Spleen (tissue), 11 donors: ENCODE measurements around the gene USP37. TPM values are rescaled to one million over a fixed set of nuclear protein-coding genes. Genes with fewer than 3 reads are reported as not detected.

Experiments
- DNase-seq: peaks from one replicate; pipeline ENCODE4 v3.0.0-alpha.2; 2020
- H3K27ac ChIP-seq, 8 donors: fragments of 200-600 bp; sonication (generic) in 7 of 8; 1 replicate in 4 of 8; 2 replicates in 4 of 8; pipeline versions ENCODE4 v1.5.0 to v1.8.0; 2016 to 2021; ENCODE audit warnings: inconsistent platforms in 4 of 8, mild to moderate bottlenecking in 4 of 8, moderate library complexity in 1 of 8
- H3K27me3 ChIP-seq, 7 donors: fragments of 200-600 bp; sonication (generic) in 6 of 7; replicated peaks in 1 of 7; 1 replicate in 4 of 7; 2 replicates in 3 of 7; pipeline versions ENCODE4 v1.5.0 to v1.8.0; 2016 to 2021; ENCODE audit warnings: inconsistent platforms in 3 of 7, mild to moderate bottlenecking in 1 of 7
- H3K36me3 ChIP-seq, 6 donors: fragments of 200-600 bp; sonication (generic) in 5 of 6; 1 replicate in 4 of 6; 2 replicates in 2 of 6; pipeline versions ENCODE4 v1.5.0 to v1.8.0; 2016 to 2021; ENCODE audit warnings: inconsistent platforms in 2 of 6
- H3K4me1 ChIP-seq, 6 donors: fragments of 200-600 bp; sonication (generic) in 5 of 6; 1 replicate in 3 of 6; 2 replicates in 3 of 6; pipeline versions ENCODE4 v1.5.0 to v1.8.0; 2016 to 2021; ENCODE audit warnings: inconsistent platforms in 3 of 6
- H3K4me3 ChIP-seq, 8 donors: fragments of 200-600 bp; sonication (generic) in 7 of 8; 1 replicate in 4 of 8; 2 replicates in 4 of 8; pipeline versions ENCODE4 v1.5.0 to v1.8.0; 2016 to 2021; ENCODE audit warnings: inconsistent platforms in 4 of 8, mild to moderate bottlenecking in 4 of 8, moderate library complexity in 2 of 8
- H3K9me3 ChIP-seq, 8 donors: fragments of 200-600 bp; sonication (generic) in 7 of 8; 1 replicate in 4 of 8; 2 replicates in 4 of 8; pipeline versions ENCODE4 v1.5.0 to v1.8.0; 2016 to 2021; ENCODE audit warnings: inconsistent platforms in 4 of 8
- CTCF ChIP-seq, 11 experiments: fragments of 200-600 bp in 7 of 11; fragments of 450-650 bp in 4 of 11; sonication (generic) in 4 of 11; IDR thresholded peaks in 8 of 11; conservative IDR thresholded peaks in 3 of 11; 1 replicate in 7 of 11; 2 replicates in 4 of 11; pipeline versions ENCODE4 v1.4.0 to v1.8.0; 2016 to 2021; ENCODE audit warnings: antibody characterized with exemption in 11 of 11, inconsistent platforms in 4 of 11, mild to moderate bottlenecking in 1 of 11
- POLR2A ChIP-seq, 3 donors: fragments of 450-650 bp; IDR thresholded peaks; one replicate each; pipeline ENCODE4 v1.5.1; 2017; ENCODE audit warnings: antibody characterized with exemption in 3 of 3, mild to moderate bottlenecking in 1 of 3
- POLR2AphosphoS5 ChIP-seq, 3 donors: sonication (generic); formaldehyde crosslinking; IDR thresholded peaks; one replicate each; pipeline ENCODE4 v1.5.1; 2017; ENCODE audit warnings: antibody characterized with exemption in 3 of 3
- whole genome bisulfite sequencing, 5 donors: extraction: QIAGEN DNeasy Blood & Tissue Kit in 3 of 5; methylation state at CpG; one replicate each; pipeline versions ENCODE4 v1.1.5 to v1.1.7; 2013 to 2018; 5-methylcytosine and 5-hydroxymethylcytosine counted together
- intact Hi-C: fragments of 100-400 bp; cut with DNase I; formaldehyde crosslinking; loops from one replicate; pipeline ENCODE4 v1.15.0; 2023; ENCODE audit warnings: low total_unique reads
- polyA plus RNA-seq, 3 donors: library from polyadenylated mRNA; stranded (reverse); fragments of 200-250 nt; gene quantifications; one replicate each; pipeline ENCODE4 v1.2.1, GENCODE V29; 2013
- total RNA-seq, 7 donors: library from RNA; depleted of rRNA in 3 of 7; stranded (reverse); fragments of >200 nt in 3 of 7; fragmentation: NEBNext Ultra II Directional in 4 of 7; extraction: Animal tissue kit (Norgen Biotek cat#: 25700) in 4 of 7; gene quantifications; one replicate each; pipeline versions ENCODE4 v1.1.0 to v1.2.1, GENCODE V29; 2016 to 2021
- donor health status: healthy with polysubstance abuse.
- donor health status: DM: no; HTN: no; CAD: no; lungs with moderate emphysema.
- donor health status: DM: no; HTN: no; CAD: no.
- donor health status: Bipolar disorder and iron deficiency.
- donor health status: healthy.
- donor health status: DM: no; HTN: no; CAD: no.
- donor health status: DM: yes; HTN: yes; CAD: no.

USP37 gene
- total and polyA plus RNA-seq, 10 donors: 1.8 to 19.2 (median 14.1) TPM

GRCh38 chr2:218423584-218423983 is 144.6 kb downstream of the USP37 start:
- Histone ChIP-seq H3K4me1 (no peaks in the 10 kb centered on the region), H3K36me3 (no peaks in the 10 kb centered on the region)

GRCh38 chr2:218422403-218423086 is 145.6 kb downstream of the USP37 start:
- H3K4me3 ChIP-seq: no peak overlapping the region
- intact Hi-C loops: no loop called here
- WGBS, 5 donors: 82 to 93% (median 89%) methylated on average over 8 to 9 of the region's 9 CpGs

More at GRCh38 chr2:218423584-218423983, 144.6 kb downstream of the USP37 start:
- 74 to 92% (median 90%) methylated on average over 5 to 9 of the region's 9 CpGs for WGBS, 5 donors
- DNase-seq: no peak
- TF ChIP-seq CTCF (IDR thresholded peaks at IDR 0.05 in 8 of 11, conservative IDR thresholded peaks at IDR 0.05 in 3 of 11) (no peak), POLR2AphosphoS5 (IDR thresholded peaks at IDR 0.05) (no peak), POLR2A (IDR thresholded peaks at IDR 0.05) (no peak)
- Histone ChIP-seq H3K27ac (no peak overlapping the region), H3K27me3 (no peaks in the 10 kb centered on the region), H3K4me3 (no peak overlapping the region), H3K9me3 (no peaks in the 10 kb centered on the region)
- intact Hi-C loops: no loop called here

DNA sequence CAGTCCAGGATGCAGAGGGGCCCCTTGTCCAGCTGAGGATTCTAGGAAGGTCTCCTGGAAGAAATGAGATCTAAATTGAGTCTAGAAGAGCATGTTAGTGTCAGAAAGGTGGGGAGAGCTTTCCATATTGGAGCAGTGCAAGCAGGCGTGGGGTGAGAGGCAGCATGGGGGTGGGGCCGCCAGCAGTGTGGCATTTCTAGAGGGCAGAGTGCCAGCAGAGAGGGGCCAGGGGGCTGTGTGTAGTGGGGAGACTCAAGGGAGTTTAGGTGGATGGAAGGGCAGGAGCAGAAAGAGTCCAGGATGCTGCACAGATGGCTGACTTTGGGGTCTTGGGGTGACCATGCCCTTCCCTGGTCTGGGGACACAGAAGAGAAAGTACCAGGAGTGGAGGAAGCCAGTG is 147.1 kb downstream of the USP37 start:
- Histone ChIP-seq H3K27ac (no peak overlapping the region), H3K4me1 (no peaks in the 10 kb centered on the region)
- intact Hi-C loops: no loop called here

More at GRCh38 chr2:218422403-218423086, 145.6 kb downstream of the USP37 start:
- DNase-seq: no peak
- TF ChIP-seq CTCF (IDR thresholded peaks at IDR 0.05 in 8 of 11, conservative IDR thresholded peaks at IDR 0.05 in 3 of 11) (no peak), POLR2A (IDR thresholded peaks at IDR 0.05) (no peak), POLR2AphosphoS5 (IDR thresholded peaks at IDR 0.05) (no peak)
- no peaks in the 10 kb centered on the region for H3K9me3 ChIP-seq
- H3K27me3 ChIP-seq: no peaks in the 10 kb centered on the region
- H3K4me1 ChIP-seq: no peaks in the 10 kb centered on the region
- no peak overlapping the region for H3K27ac ChIP-seq
- H3K36me3 ChIP-seq: no peaks in the 10 kb centered on the region

More for the DNA sequence above, 147.1 kb downstream of the USP37 start:
- no peak for DNase-seq
- Histone ChIP-seq H3K4me3 (no peak overlapping the region), H3K9me3 (no peaks in the 10 kb centered on the region), H3K36me3 (no peaks in the 10 kb centered on the region), H3K27me3 (no peaks in the 10 kb centered on the region)
- WGBS, 5 donors: 79 to 93% (median 89%) methylated on average over 2 of the region's 2 CpGs
- TF ChIP-seq CTCF (IDR thresholded peaks at IDR 0.05 in 8 of 11, conservative IDR thresholded peaks at IDR 0.05 in 3 of 11): no peak
- TF ChIP-seq POLR2AphosphoS5 (IDR thresholded peaks at IDR 0.05): no peak
- TF ChIP-seq POLR2A (IDR thresholded peaks at IDR 0.05): no peak
